PFSK-1 (cell line): ENCODE data around the gene KRT5.

ENCODE experiments used
- POLR2AphosphoS5 ChIP-seq: IDR thresholded peaks from 2 replicates; pipeline ENCODE4 v1.6.1; 2012; ENCODE audit warnings: low read depth, mild to moderate bottlenecking, control low read depth, low read length, moderate library complexity
- TAF1 ChIP-seq: IDR thresholded peaks from 2 replicates; pipeline ENCODE4 v1.6.1; 2012; ENCODE audit warnings: low read length, control low read depth, borderline replicate concordance; ENCODE audit not compliant: insufficient read depth
- TF ChIP-seq, protein P1 (sequence below), 2 experiments: IDR thresholded peaks; 2 replicates each; pipeline versions ENCODE4 v1.6.1 to v1.8.0; 2011 to 2012; ENCODE audit warnings: low read depth in 2 of 2, low read length in 2 of 2, control low read depth in 1 of 2, inconsistent platforms in 1 of 2, mild to moderate bottlenecking in 1 of 2, moderate library complexity in 1 of 2; ENCODE audit not compliant: insufficient read depth in 1 of 2

- no peak for TF ChIP-seq TAF1
- TF ChIP-seq, protein P1, sequence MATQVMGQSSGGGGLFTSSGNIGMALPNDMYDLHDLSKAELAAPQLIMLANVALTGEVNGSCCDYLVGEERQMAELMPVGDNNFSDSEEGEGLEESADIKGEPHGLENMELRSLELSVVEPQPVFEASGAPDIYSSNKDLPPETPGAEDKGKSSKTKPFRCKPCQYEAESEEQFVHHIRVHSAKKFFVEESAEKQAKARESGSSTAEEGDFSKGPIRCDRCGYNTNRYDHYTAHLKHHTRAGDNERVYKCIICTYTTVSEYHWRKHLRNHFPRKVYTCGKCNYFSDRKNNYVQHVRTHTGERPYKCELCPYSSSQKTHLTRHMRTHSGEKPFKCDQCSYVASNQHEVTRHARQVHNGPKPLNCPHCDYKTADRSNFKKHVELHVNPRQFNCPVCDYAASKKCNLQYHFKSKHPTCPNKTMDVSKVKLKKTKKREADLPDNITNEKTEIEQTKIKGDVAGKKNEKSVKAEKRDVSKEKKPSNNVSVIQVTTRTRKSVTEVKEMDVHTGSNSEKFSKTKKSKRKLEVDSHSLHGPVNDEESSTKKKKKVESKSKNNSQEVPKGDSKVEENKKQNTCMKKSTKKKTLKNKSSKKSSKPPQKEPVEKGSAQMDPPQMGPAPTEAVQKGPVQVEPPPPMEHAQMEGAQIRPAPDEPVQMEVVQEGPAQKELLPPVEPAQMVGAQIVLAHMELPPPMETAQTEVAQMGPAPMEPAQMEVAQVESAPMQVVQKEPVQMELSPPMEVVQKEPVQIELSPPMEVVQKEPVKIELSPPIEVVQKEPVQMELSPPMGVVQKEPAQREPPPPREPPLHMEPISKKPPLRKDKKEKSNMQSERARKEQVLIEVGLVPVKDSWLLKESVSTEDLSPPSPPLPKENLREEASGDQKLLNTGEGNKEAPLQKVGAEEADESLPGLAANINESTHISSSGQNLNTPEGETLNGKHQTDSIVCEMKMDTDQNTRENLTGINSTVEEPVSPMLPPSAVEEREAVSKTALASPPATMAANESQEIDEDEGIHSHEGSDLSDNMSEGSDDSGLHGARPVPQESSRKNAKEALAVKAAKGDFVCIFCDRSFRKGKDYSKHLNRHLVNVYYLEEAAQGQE (IDR thresholded peaks at IDR 0.05; ENCODE audit: insufficient read depth in 1 of 2, low read depth in 2 of 2, low read length in 2 of 2), result no peak
- TF ChIP-seq POLR2AphosphoS5, result no peak
Measured at GRCh38 chr12:52533686-52534470, 13.7 kb upstream of the KRT5 start.
